Nephron (organoid): Measurements from ENCODE around the gene RDH11.

Experiments used
- H3K27ac Mint-ChIP-seq, 3 experiments: 2 replicates each; pipeline ENCODE4 v1.8.0; 2020; ENCODE audit warnings: mixed read lengths in 3 of 3, mild to moderate bottlenecking in 2 of 3, moderate library complexity in 1 of 3
- H3K27me3 Mint-ChIP-seq: 2 replicates; pipeline ENCODE4 v1.8.0; 2021; ENCODE audit warnings: low read depth, mild to moderate bottlenecking, moderate library complexity, mixed read lengths
- H3K36me3 Mint-ChIP-seq: 2 replicates; pipeline ENCODE4 v1.8.0; 2020; ENCODE audit warnings: low read depth, mixed read lengths
- H3K4me1 Mint-ChIP-seq: 2 replicates; pipeline ENCODE4 v1.8.0; 2020; ENCODE audit warnings: mixed read lengths
- H3K4me3 Mint-ChIP-seq, 3 experiments: 2 replicates each; pipeline ENCODE4 v1.8.0; 2020; ENCODE audit warnings: mild to moderate bottlenecking in 3 of 3, mixed read lengths in 3 of 3, moderate library complexity in 2 of 3
- H3K9me3 Mint-ChIP-seq: 2 replicates; pipeline ENCODE4 v1.8.0; 2020; ENCODE audit warnings: mixed read lengths
- CTCF ChIP-seq, 3 experiments: fragments of 200-600 bp; sonication (generic); IDR thresholded peaks; one replicate each; pipeline ENCODE4 v1.5.0; 2021; ENCODE audit warnings: antibody characterized with exemption in 3 of 3; ENCODE audit not compliant: unreplicated experiment in 3 of 3

The RDH11 gene

GRCh38 chr14:67698179-67698578 lies 2.6 kb upstream of the RDH11 start:
- H3K9me3 Mint-ChIP-seq, result no peaks in the 10 kb centered on the region
- H3K27ac Mint-ChIP-seq, result no peak overlapping the region
- no peaks in the 10 kb centered on the region for H3K36me3 Mint-ChIP-seq
- H3K27me3 Mint-ChIP-seq, result peaks cover 4% of the 10 kb centered on the region
- TF ChIP-seq CTCF (IDR thresholded peaks at IDR 0.05; ENCODE audit: unreplicated experiment in 3 of 3), result no peak
- H3K4me3 Mint-ChIP-seq, result no peak overlapping the region
- H3K4me1 Mint-ChIP-seq, result peaks cover 17% of the 10 kb centered on the region

GRCh38 chr14:67697006-67697405 lies 1.4 kb upstream of the RDH11 start:
- Mint-ChIP-seq H3K9me3 (no peaks in the 10 kb centered on the region), H3K4me3 (no peak overlapping the region), H3K4me1 (peaks cover 27% of the 10 kb centered on the region), H3K27ac (no peak overlapping the region), H3K36me3 (peaks cover 8% of the 10 kb centered on the region), H3K27me3 (peaks cover 4% of the 10 kb centered on the region)
- no peak for TF ChIP-seq CTCF (IDR thresholded peaks at IDR 0.05; ENCODE audit: unreplicated experiment in 3 of 3)

GRCh38 chr14:67694791-67695393 lies 672 bp downstream of the RDH11 start:
- no peak for TF ChIP-seq CTCF (IDR thresholded peaks at IDR 0.05; ENCODE audit: unreplicated experiment in 3 of 3)
- Mint-ChIP-seq H3K9me3 (no peaks in the 10 kb centered on the region), H3K27me3 (peaks cover 4% of the 10 kb centered on the region), H3K4me3 (peak overlapping the region; percentile 89 to 95 (median 93)), H3K36me3 (peaks cover 28% of the 10 kb centered on the region), H3K4me1 (peaks cover 27% of the 10 kb centered on the region), H3K27ac (peak overlapping the region; percentile 85 to 94 (median 86))

- Mint-ChIP-seq H3K27ac (no peak overlapping the region), H3K4me3 (no peak overlapping the region), H3K36me3 (peaks cover 71% of the 10 kb centered on the region), H3K4me1 (peaks cover 19% of the 10 kb centered on the region), H3K27me3 (no peaks in the 10 kb centered on the region), H3K9me3 (no peaks in the 10 kb centered on the region)
- TF ChIP-seq CTCF (IDR thresholded peaks at IDR 0.05; ENCODE audit: unreplicated experiment in 3 of 3), result no peak
These were observed 5.6 kb downstream of the RDH11 start for GRCh38 chr14:67690011-67690410.

- H3K27me3 Mint-ChIP-seq, result no peaks in the 10 kb centered on the region
- no peak for TF ChIP-seq CTCF (IDR thresholded peaks at IDR 0.05; ENCODE audit: unreplicated experiment in 3 of 3)
- no peaks in the 10 kb centered on the region for H3K9me3 Mint-ChIP-seq
- peaks cover 71% of the 10 kb centered on the region for H3K36me3 Mint-ChIP-seq
- H3K4me3 Mint-ChIP-seq, result peak overlapping the region in 1 of 3 experiments; percentile 0
- peak overlapping the region; percentile 72 to 93 (median 83) for H3K27ac Mint-ChIP-seq
- H3K4me1 Mint-ChIP-seq, result no peaks in the 10 kb centered on the region
These were observed 11.7 kb downstream of the RDH11 start for GRCh38 chr14:67683842-67684241.

- no peak for TF ChIP-seq CTCF (IDR thresholded peaks at IDR 0.05; ENCODE audit: unreplicated experiment in 3 of 3)
- Mint-ChIP-seq H3K36me3 (peaks cover 67% of the 10 kb centered on the region), H3K27ac (peak overlapping the region in 1 of 3 experiments; percentile 59), H3K9me3 (no peaks in the 10 kb centered on the region), H3K27me3 (no peaks in the 10 kb centered on the region), H3K4me3 (no peak overlapping the region), H3K4me1 (peaks cover 11% of the 10 kb centered on the region)
These were observed 14.6 kb downstream of the RDH11 start for GRCh38 chr14:67680941-67681340.
